Colonic mucosa (tissue), 4 donors: ENCODE results near the gene ZBTB39. TPM values are rescaled to one million over a fixed set of nuclear protein-coding genes. Genes with fewer than 3 reads are reported as not detected.
"Not testable (repeated sequence)": the region's sequence is repeated elsewhere in the genome, so short reads cannot be mapped to it uniquely, and the experiment has no call there.

Experiments
- DNase-seq: peaks from one replicate; pipeline ENCODE4 v3.0.0-alpha.2; 2020
- H3K27ac ChIP-seq: fragments of 200-600 bp; one replicate; pipeline ENCODE4 v1.8.0; 2021
- H3K27me3 ChIP-seq: fragments of 200-600 bp; one replicate; pipeline ENCODE4 v1.8.0; 2021
- H3K36me3 ChIP-seq: fragments of 200-600 bp; one replicate; pipeline ENCODE4 v1.8.0; 2021
- H3K4me1 ChIP-seq: fragments of 200-600 bp; one replicate; pipeline ENCODE4 v1.8.0; 2021; ENCODE audit warnings: mild to moderate bottlenecking
- H3K4me3 ChIP-seq: fragments of 200-600 bp; one replicate; pipeline ENCODE4 v1.8.0; 2021
- H3K9ac ChIP-seq, 2 donors: one replicate each; pipeline ENCODE4 v1.7.0; 2013; ENCODE audit warnings: control low read depth in 2 of 2, low read depth in 2 of 2, low read length in 2 of 2
- H3K9me3 ChIP-seq: fragments of 200-600 bp; one replicate; pipeline ENCODE4 v1.8.0; 2021
- intact Hi-C: fragments of 100-400 bp; cut with DNase I; formaldehyde crosslinking; loops from one replicate; pipeline ENCODE4 v1.14.1; 2022
- total RNA-seq, 2 donors: library from RNA; stranded (reverse); fragmentation: NEBNext Ultra II Directional in 1 of 2; extraction: Animal tissue kit (Norgen Biotek cat#: 25700) in 1 of 2; gene quantifications; one replicate each; pipeline ENCODE4 v1.2.1, GENCODE V29; 2021
- TF ChIP-seq, protein P1 (sequence below): fragments of 200-600 bp; IDR thresholded peaks from one replicate; pipeline ENCODE4 v1.8.0; 2022; ENCODE audit warnings: antibody characterized with exemption, mild to moderate bottlenecking
- donor health status: healthy.
- donor health status: DM: no; HTN: no; CAD: no.
- donor health status: DM: no; HTN: no; CAD: no.

The ZBTB39 gene
- total RNA-seq, 2 donors from 2014 or later, result 3.7 to 5.7 TPM

DNA sequence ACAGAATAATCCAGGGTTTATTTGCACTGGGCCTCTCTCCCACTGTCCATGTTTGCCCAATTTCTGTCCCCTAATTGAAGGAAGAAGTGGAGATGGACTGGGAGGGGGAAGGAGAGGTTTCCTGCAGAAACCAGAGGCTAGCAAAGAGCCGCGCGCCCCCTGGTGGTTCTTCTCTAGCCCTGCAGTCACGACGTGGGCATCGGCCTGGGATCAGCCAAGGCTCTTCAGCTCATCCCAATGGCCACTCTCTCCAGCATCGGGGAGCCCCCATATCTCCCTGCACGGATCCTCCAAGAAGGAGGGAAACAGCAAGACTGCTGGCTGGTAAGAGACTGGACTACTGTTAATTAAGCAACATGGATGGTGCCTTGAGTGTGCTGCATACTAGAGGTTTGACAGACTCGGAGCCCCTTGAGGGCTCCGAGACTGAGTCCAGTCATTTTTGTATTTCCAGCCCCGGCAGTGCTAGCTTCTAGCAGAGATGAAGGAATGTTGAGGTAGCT, 18.7 kb downstream of the ZBTB39 start:
- peak; percentile 82 for DNase-seq
- TF ChIP-seq, protein P1, sequence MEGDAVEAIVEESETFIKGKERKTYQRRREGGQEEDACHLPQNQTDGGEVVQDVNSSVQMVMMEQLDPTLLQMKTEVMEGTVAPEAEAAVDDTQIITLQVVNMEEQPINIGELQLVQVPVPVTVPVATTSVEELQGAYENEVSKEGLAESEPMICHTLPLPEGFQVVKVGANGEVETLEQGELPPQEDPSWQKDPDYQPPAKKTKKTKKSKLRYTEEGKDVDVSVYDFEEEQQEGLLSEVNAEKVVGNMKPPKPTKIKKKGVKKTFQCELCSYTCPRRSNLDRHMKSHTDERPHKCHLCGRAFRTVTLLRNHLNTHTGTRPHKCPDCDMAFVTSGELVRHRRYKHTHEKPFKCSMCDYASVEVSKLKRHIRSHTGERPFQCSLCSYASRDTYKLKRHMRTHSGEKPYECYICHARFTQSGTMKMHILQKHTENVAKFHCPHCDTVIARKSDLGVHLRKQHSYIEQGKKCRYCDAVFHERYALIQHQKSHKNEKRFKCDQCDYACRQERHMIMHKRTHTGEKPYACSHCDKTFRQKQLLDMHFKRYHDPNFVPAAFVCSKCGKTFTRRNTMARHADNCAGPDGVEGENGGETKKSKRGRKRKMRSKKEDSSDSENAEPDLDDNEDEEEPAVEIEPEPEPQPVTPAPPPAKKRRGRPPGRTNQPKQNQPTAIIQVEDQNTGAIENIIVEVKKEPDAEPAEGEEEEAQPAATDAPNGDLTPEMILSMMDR, result peak; percentile 90
- H3K27ac ChIP-seq, result no peak overlapping the region
- H3K4me1 ChIP-seq, result no peaks in the 10 kb centered on the region
- H3K27me3 ChIP-seq, result no peaks in the 10 kb centered on the region
- intact Hi-C loops, result loop anchor here (2.0 kb wide), 2 partner anchors 147 to 229 kb away; no protein-coding TSS in a partner anchor
- H3K9ac ChIP-seq, result no peak overlapping the region
- no peaks in the 10 kb centered on the region for H3K9me3 ChIP-seq
- H3K4me3 ChIP-seq, result no peak overlapping the region
- no peaks in the 10 kb centered on the region for H3K36me3 ChIP-seq

- no peak for DNase-seq
- TF ChIP-seq, protein P1, result no peak
- Histone ChIP-seq H3K36me3 (no peaks in the 10 kb centered on the region), H3K4me1 (no peaks in the 10 kb centered on the region), H3K9me3 (no peaks in the 10 kb centered on the region), H3K27me3 (no peaks in the 10 kb centered on the region), H3K9ac (peak overlapping the region in 1 of 2 donors; percentile 2), H3K4me3 (no peak overlapping the region), H3K27ac (no peak overlapping the region)
- intact Hi-C loops, result loop anchor here (2.0 kb wide), 2 partner anchors 146 to 228 kb away; no protein-coding TSS in a partner anchor
Measured at GRCh38 chr12:56987011-56987410, 19.3 kb downstream of the ZBTB39 start.

DNA sequence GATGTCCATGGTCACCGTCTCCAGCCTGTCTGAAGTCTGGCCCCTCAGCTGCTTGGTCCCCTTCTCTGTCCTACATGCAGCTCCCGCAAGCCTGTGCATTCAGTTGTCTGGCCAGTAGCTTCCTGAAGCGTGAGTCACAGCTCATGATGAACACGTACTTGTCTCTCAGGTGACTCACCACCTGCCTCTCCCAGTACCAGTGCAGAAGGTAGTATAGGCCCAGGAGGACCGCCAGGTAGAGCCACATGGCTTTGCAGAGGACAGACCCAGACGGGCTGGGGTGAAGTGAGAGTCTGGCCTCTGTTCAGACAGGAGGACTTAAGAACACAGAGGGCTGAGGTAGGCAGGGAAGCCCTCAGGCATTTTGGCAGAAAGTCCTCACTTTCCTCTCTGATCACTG, 20.6 kb downstream of the ZBTB39 start:
- not testable (repeated sequence) for H3K36me3 ChIP-seq, H3K27ac ChIP-seq, H3K4me3 ChIP-seq, H3K9me3 ChIP-seq, DNase-seq, H3K9ac ChIP-seq, H3K4me1 ChIP-seq, H3K27me3 ChIP-seq
- intact Hi-C loops, result loop anchor here (2.0 kb wide), 2 partner anchors 145 to 227 kb away; no protein-coding TSS in a partner anchor

- no peaks in the 10 kb centered on the region for H3K4me1 ChIP-seq
- no peak overlapping the region for H3K9ac ChIP-seq
- intact Hi-C loops, result no loop called here
- H3K27me3 ChIP-seq, result no peaks in the 10 kb centered on the region
- no peak overlapping the region for H3K27ac ChIP-seq
- DNase-seq, result no peak
- no peak overlapping the region for H3K4me3 ChIP-seq
- TF ChIP-seq, protein P1, result no peak
- H3K36me3 ChIP-seq, result no peaks in the 10 kb centered on the region
- H3K9me3 ChIP-seq, result no peaks in the 10 kb centered on the region
Measured at GRCh38 chr12:56983386-56983785, 23.0 kb downstream of the ZBTB39 start.

DNA sequence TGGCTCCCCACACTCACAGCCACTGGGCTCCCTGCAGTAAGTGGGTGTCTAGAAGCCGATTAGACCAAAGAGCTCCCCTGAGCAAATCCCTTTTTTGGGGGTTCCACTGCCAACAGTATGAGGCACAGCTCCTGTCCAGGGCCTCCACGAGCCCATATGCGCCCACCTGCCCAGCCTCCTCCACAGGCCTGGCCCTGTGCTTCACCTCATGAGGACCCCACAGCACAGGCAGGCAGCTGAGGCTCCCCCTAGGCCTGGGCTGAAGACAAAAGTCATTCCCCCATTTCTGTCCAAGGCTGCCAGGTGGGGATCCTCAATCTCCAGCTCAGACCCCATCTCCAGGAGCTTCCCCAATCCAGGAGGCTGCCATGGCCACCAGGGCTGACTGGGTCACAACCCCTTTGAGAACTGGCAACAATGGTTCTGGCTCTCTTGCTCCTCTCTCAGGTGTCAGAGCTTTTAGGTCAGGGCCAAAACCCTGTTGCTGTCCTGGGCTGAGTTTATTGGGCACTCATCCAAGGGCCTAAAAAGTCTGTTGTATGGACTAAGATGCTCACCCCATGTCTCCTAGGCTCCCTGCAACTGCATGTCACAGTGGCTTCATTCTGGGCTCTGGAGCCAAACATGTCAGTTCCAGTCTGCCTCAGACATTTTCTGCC, 23.6 kb downstream of the ZBTB39 start:
- H3K9ac ChIP-seq, H3K27ac ChIP-seq, H3K9me3 ChIP-seq, H3K36me3 ChIP-seq, H3K27me3 ChIP-seq, H3K4me3 ChIP-seq, DNase-seq, H3K4me1 ChIP-seq, intact Hi-C loops: not testable (repeated sequence)

- Histone ChIP-seq H3K4me1 (no peaks in the 10 kb centered on the region), H3K36me3 (no peaks in the 10 kb centered on the region), H3K9me3 (no peaks in the 10 kb centered on the region), H3K27me3 (no peaks in the 10 kb centered on the region), H3K27ac (no peak overlapping the region), H3K4me3 (no peak overlapping the region), H3K9ac (no peak overlapping the region)
- TF ChIP-seq, protein P1, result no peak
- no peak for DNase-seq
- intact Hi-C loops, result no loop called here
Measured at GRCh38 chr12:56980941-56981530, 25.3 kb downstream of the ZBTB39 start.
